WTC11 (cell line): ENCODE results near the gene BBS1. TPM values are rescaled to one million over a fixed set of nuclear protein-coding genes. Genes with fewer than 3 reads are reported as not detected.
"Not testable (repeated sequence)": the region's sequence is repeated elsewhere in the genome, so short reads cannot be mapped to it uniquely, and the experiment has no call there.

ENCODE experiments used
- ATAC-seq: fragments of 200-7000 bp; cut with Tn5 transposase; 2 replicates; pipeline ENCODE4 v1.10.0; 2021; ENCODE audit warnings: mild to moderate bottlenecking, moderate library complexity
- CTCF ChIA-PET: fragments of 300-600 bp; sonication (Branson Sonifier 250); formaldehyde crosslinking; loops from one replicate; lab custom pipeline; 2021; ENCODE audit warnings: antibody characterized with exemption; lab: Charles Lee
- POLR2A ChIA-PET: fragments of 350-600 bp; sonication (Branson Sonifier 250); formaldehyde crosslinking; loops from one replicate; lab custom pipeline; 2021; ENCODE audit warnings: antibody characterized with exemption; lab: Charles Lee
- DNase-seq: peaks from one replicate; pipeline ENCODE4 v3.0.0; 2021; ENCODE audit warnings: low spot score
- H3K27ac Mint-ChIP-seq: 2 replicates; pipeline ENCODE4 v1.8.0; 2021; ENCODE audit warnings: mixed read lengths
- H3K27me3 Mint-ChIP-seq: 2 replicates; pipeline ENCODE4 v1.8.0; 2021; ENCODE audit warnings: low read depth, mild to moderate bottlenecking, moderate library complexity, mixed read lengths
- H3K36me3 Mint-ChIP-seq: 2 replicates; pipeline ENCODE4 v1.8.0; 2021; ENCODE audit warnings: mixed read lengths
- H3K4me1 Mint-ChIP-seq: 2 replicates; pipeline ENCODE4 v1.8.0; 2022; ENCODE audit warnings: mixed read lengths
- H3K4me3 Mint-ChIP-seq: 2 replicates; pipeline ENCODE4 v1.8.0; 2021; ENCODE audit warnings: mild to moderate bottlenecking, moderate library complexity, mixed read lengths
- H3K9me3 Mint-ChIP-seq: 2 replicates; pipeline ENCODE4 v1.8.0; 2021; ENCODE audit warnings: mixed read lengths
- AFF4 ChIP-seq: sonication (generic); formaldehyde crosslinking; IDR thresholded peaks from 2 replicates; pipeline ENCODE4 v1.8.1; 2023; ENCODE audit warnings: mild to moderate bottlenecking, missing genetic modification reagents, borderline replicate concordance
- ATF1 ChIP-seq: sonication (generic); formaldehyde crosslinking; IDR thresholded peaks from 2 replicates; pipeline ENCODE4 v1.8.1; 2023; ENCODE audit warnings: mild to moderate bottlenecking, moderate library complexity, missing genetic modification reagents
- CDX4 ChIP-seq: fragments of 250-450 bp; sonication (Bioruptor Pico); IDR thresholded peaks from 2 replicates; pipeline ENCODE4 v1.9.0; 2021; ENCODE audit warnings: moderate library complexity, mild to moderate bottlenecking, inconsistent platforms, borderline replicate concordance
- E2F1 ChIP-seq: sonication (generic); formaldehyde crosslinking; IDR thresholded peaks from 2 replicates; pipeline ENCODE4 v1.8.0; 2022; ENCODE audit warnings: mild to moderate bottlenecking, missing genetic modification reagents
- HMGA2 ChIP-seq: fragments of 250-450 bp; sonication (Bioruptor Pico); IDR thresholded peaks from 2 replicates; pipeline ENCODE4 v1.4.0; 2021; ENCODE audit warnings: mild to moderate bottlenecking, moderate library complexity
- KAT7 ChIP-seq: sonication (generic); formaldehyde crosslinking; IDR thresholded peaks from 2 replicates; pipeline ENCODE4 v1.8.1; 2023; ENCODE audit warnings: missing genetic modification reagents, mild to moderate bottlenecking, borderline replicate concordance
- SP1 ChIP-seq: sonication (generic); formaldehyde crosslinking; conservative IDR thresholded peaks from 2 replicates; pipeline ENCODE4 v1.8.1; 2022; ENCODE audit warnings: missing genetic modification reagents
- TP53 ChIP-seq: sonication (generic); formaldehyde crosslinking; IDR thresholded peaks from 2 replicates; pipeline ENCODE4 v1.8.1; 2023; ENCODE audit warnings: mild to moderate bottlenecking, missing genetic modification reagents
- ZBTB43 ChIP-seq: sonication (generic); formaldehyde crosslinking; IDR thresholded peaks from 2 replicates; pipeline ENCODE4 v1.8.1; 2023; ENCODE audit warnings: mild to moderate bottlenecking, missing genetic modification reagents
- ZNF512 ChIP-seq: sonication (generic); formaldehyde crosslinking; IDR thresholded peaks from 2 replicates; pipeline ENCODE4 v1.8.1; 2022; ENCODE audit warnings: missing genetic modification reagents, borderline replicate concordance
- ZNF532 ChIP-seq: fragments of 250-450 bp; sonication (Bioruptor Pico); IDR thresholded peaks from 2 replicates; pipeline ENCODE4 v1.9.0; 2021; ENCODE audit warnings: mild to moderate bottlenecking, borderline replicate concordance
- total RNA-seq: library from RNA; stranded (reverse); gene quantifications from 3 replicates; pipeline ENCODE4 v1.2.3, GENCODE V29; 2021

Gene BBS1
- total RNA-seq, 1 experiment from 2014 or later, result 26.8 TPM

GRCh38 chr11:66462010-66462409 lies 48.4 kb upstream of the BBS1 start (continued):
- no peak for TF ChIP-seq ZNF532
- TF ChIP-seq HMGA2 (CRISPR knock-in tag), result no peak

GRCh38 chr11:66462911-66463310 lies 47.5 kb upstream of the BBS1 start:
- ChIA-PET POLR2A (no interaction called here), CTCF (interaction anchor here (1.2 kb wide), 1 partner anchor 74 kb away, joined by 3 read pairs; no protein-coding TSS in a partner anchor)
- H3K27ac Mint-ChIP-seq, result no peak overlapping the region
- no peak for TF ChIP-seq ZNF512 (CRISPR knock-in tag)
- no peak for TF ChIP-seq TP53 (CRISPR knock-in tag)
- ATAC-seq (no peak), DNase-seq (no peak)
- no peaks in the 10 kb centered on the region; the same call in 1 of the 2 replicates for H3K27me3 Mint-ChIP-seq
- peaks cover 23% of the 10 kb centered on the region for H3K4me1 Mint-ChIP-seq
- peaks cover 23% of the 10 kb centered on the region for H3K9me3 Mint-ChIP-seq
- H3K36me3 Mint-ChIP-seq, result peaks cover 18% of the 10 kb centered on the region
- H3K4me3 Mint-ChIP-seq, result no peak overlapping the region

GRCh38 chr11:66464116-66464515 lies 46.3 kb upstream of the BBS1 start:
- Mint-ChIP-seq H3K9me3 (peaks cover 23% of the 10 kb centered on the region), H3K36me3 (peaks cover 18% of the 10 kb centered on the region), H3K4me1 (peaks cover 32% of the 10 kb centered on the region)
- CTCF ChIA-PET, result interaction anchor here (0.6 to 3.5 kb wide), 3 partner anchors 25 to 75 kb away, joined by 3 to 52 read pairs (median 3); partner anchors contain the start of gene MRPL11
- H3K27me3 Mint-ChIP-seq, DNase-seq, ATAC-seq, H3K27ac Mint-ChIP-seq, H3K4me3 Mint-ChIP-seq, POLR2A ChIA-PET: not testable (repeated sequence)

- peaks cover 39% of the 10 kb centered on the region for H3K4me1 Mint-ChIP-seq
- H3K27me3 Mint-ChIP-seq, result no peaks in the 10 kb centered on the region; the same call in 1 of the 2 replicates
- POLR2A ChIA-PET, result interaction anchor here (0.6 to 3.5 kb wide), 3 partner anchors 15 to 28 kb away, joined by 4 to 22 read pairs (median 5); partner anchors contain the start of genes DPP3 and MRPL11
- H3K4me3 Mint-ChIP-seq, result peak overlapping the region; percentile 88
- peaks cover 18% of the 10 kb centered on the region for H3K36me3 Mint-ChIP-seq
- H3K9me3 Mint-ChIP-seq, result peaks cover 23% of the 10 kb centered on the region
- no peak for DNase-seq
- ATAC-seq, result no peak
- CTCF ChIA-PET, result interaction anchor here (0.7 to 3.5 kb wide), 3 partner anchors 10 to 56 kb away, joined by 3 to 52 read pairs (median 4); partner anchors contain the start of gene MRPL11
- H3K27ac Mint-ChIP-seq, result no peak overlapping the region
- TF ChIP-seq ZBTB43 (CRISPR knock-in tag) (no peak), ATF1 (CRISPR knock-in tag) (no peak), SP1 (CRISPR knock-in tag) (no peak), AFF4 (CRISPR knock-in tag) (no peak), CDX4 (no peak), KAT7 (CRISPR knock-in tag) (no peak), E2F1 (no peak)
Observed at GRCh38 chr11:66464916-66465315, 45.5 kb upstream of the BBS1 start.
